ENCODE data around the gene NRG4.

NRG4 gene

GRCh38 chr15:75925440-75925839, 86.8 kb downstream of the NRG4 start:
- no peak for TF ChIP-seq SIN3A (IDR thresholded peaks at IDR 0.05; ENCODE audit: borderline replicate concordance, insufficient read depth, low read length)
- no peak for TF ChIP-seq TAF1 (IDR thresholded peaks at IDR 0.05; ENCODE audit: borderline replicate concordance, insufficient read depth, low read length)
- TF ChIP-seq REST (IDR thresholded peaks at IDR 0.05; ENCODE audit: insufficient read depth in 1 of 2, low read depth in 2 of 2, low read length in 2 of 2) = no peak
- TF ChIP-seq POLR2AphosphoS5 (IDR thresholded peaks at IDR 0.05; ENCODE audit: low read depth, low read length) = no peak
- TF ChIP-seq FOXP2 (optimal IDR thresholded peaks at IDR 0.05; ENCODE audit: borderline replicate concordance, extremely low read depth, extremely low read length, insufficient read depth) = no peak

GRCh38 chr15:75924576-75924975, 87.6 kb downstream of the NRG4 start:
- TF ChIP-seq TAF1 (IDR thresholded peaks at IDR 0.05; ENCODE audit: borderline replicate concordance, insufficient read depth, low read length) = no peak
- TF ChIP-seq POLR2AphosphoS5 (IDR thresholded peaks at IDR 0.05; ENCODE audit: low read depth, low read length) = no peak
- TF ChIP-seq REST (IDR thresholded peaks at IDR 0.05; ENCODE audit: insufficient read depth in 1 of 2, low read depth in 2 of 2, low read length in 2 of 2) = no peak
- TF ChIP-seq FOXP2 (optimal IDR thresholded peaks at IDR 0.05; ENCODE audit: borderline replicate concordance, extremely low read depth, extremely low read length, insufficient read depth) = no peak
- no peak for TF ChIP-seq SIN3A (IDR thresholded peaks at IDR 0.05; ENCODE audit: borderline replicate concordance, insufficient read depth, low read length)

GRCh38 chr15:75923756-75924155, 88.5 kb downstream of the NRG4 start:
- TF ChIP-seq TAF1 (IDR thresholded peaks at IDR 0.05; ENCODE audit: borderline replicate concordance, insufficient read depth, low read length) = no peak
- TF ChIP-seq FOXP2 (optimal IDR thresholded peaks at IDR 0.05; ENCODE audit: borderline replicate concordance, extremely low read depth, extremely low read length, insufficient read depth) = no peak
- no peak for TF ChIP-seq REST (IDR thresholded peaks at IDR 0.05; ENCODE audit: insufficient read depth in 1 of 2, low read depth in 2 of 2, low read length in 2 of 2)
- TF ChIP-seq POLR2AphosphoS5 (IDR thresholded peaks at IDR 0.05; ENCODE audit: low read depth, low read length) = no peak
- no peak for TF ChIP-seq SIN3A (IDR thresholded peaks at IDR 0.05; ENCODE audit: borderline replicate concordance, insufficient read depth, low read length)

GRCh38 chr15:75921732-75922703, 90.2 kb downstream of the NRG4 start:
- TF ChIP-seq SIN3A (IDR thresholded peaks at IDR 0.05; ENCODE audit: borderline replicate concordance, insufficient read depth, low read length) = no peak
- no peak for TF ChIP-seq FOXP2 (optimal IDR thresholded peaks at IDR 0.05; ENCODE audit: borderline replicate concordance, extremely low read depth, extremely low read length, insufficient read depth)
- TF ChIP-seq TAF1 (IDR thresholded peaks at IDR 0.05; ENCODE audit: borderline replicate concordance, insufficient read depth, low read length) = no peak
- no peak for TF ChIP-seq REST (IDR thresholded peaks at IDR 0.05; ENCODE audit: insufficient read depth in 1 of 2, low read depth in 2 of 2, low read length in 2 of 2)
- TF ChIP-seq POLR2AphosphoS5 (IDR thresholded peaks at IDR 0.05; ENCODE audit: low read depth, low read length) = no peak

All from PFSK-1 (cell line).